ENCODE results near the gene TSHZ2. TPM values are rescaled to one million over a fixed set of nuclear protein-coding genes. Genes with fewer than 3 reads are reported as not detected.

TSHZ2 gene
- total and polyA plus RNA-seq, 3 donors from 2014 or later, result 13.0 to 41.9 (median 40.4) TPM

DNA sequence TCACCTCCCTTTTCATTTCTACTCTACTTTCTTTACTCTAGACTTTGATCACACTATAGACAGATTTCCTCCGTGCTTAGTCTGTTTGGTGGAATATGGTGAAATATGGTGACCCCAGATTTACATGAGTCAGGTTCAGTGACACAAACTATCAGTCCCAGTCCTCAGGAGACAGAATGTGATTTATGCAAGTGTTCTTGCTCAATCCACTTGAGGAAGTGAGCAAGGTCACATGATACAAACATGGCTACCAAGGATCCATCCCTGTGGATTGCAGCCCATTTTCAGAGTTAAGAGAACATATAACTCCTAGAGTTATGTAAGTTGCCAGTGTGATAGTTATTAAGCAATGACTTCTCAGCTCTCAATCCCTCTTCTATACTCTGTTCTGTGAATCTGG lies 23.7 kb upstream of the TSHZ2 start:
- Histone ChIP-seq H3K4me1 (no peaks in the 10 kb centered on the region), H3K36me3 (ENCODE audit: low read depth, missing control alignments) (no peaks in the 10 kb centered on the region), H3K9me3 (no peaks in the 10 kb centered on the region), H3K27ac (no peak overlapping the region), H3K4me3 (no peak overlapping the region), H3K27me3 (no peaks in the 10 kb centered on the region)
- 85 to 86% methylated on average over 1 of the region's 1 CpG for WGBS, 2 donors
- DNase-seq, result no peak
- TF ChIP-seq, protein P1, sequence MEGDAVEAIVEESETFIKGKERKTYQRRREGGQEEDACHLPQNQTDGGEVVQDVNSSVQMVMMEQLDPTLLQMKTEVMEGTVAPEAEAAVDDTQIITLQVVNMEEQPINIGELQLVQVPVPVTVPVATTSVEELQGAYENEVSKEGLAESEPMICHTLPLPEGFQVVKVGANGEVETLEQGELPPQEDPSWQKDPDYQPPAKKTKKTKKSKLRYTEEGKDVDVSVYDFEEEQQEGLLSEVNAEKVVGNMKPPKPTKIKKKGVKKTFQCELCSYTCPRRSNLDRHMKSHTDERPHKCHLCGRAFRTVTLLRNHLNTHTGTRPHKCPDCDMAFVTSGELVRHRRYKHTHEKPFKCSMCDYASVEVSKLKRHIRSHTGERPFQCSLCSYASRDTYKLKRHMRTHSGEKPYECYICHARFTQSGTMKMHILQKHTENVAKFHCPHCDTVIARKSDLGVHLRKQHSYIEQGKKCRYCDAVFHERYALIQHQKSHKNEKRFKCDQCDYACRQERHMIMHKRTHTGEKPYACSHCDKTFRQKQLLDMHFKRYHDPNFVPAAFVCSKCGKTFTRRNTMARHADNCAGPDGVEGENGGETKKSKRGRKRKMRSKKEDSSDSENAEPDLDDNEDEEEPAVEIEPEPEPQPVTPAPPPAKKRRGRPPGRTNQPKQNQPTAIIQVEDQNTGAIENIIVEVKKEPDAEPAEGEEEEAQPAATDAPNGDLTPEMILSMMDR (IDR thresholded peaks at IDR 0.05), result no peak
- TF ChIP-seq POLR2A (IDR thresholded peaks at IDR 0.05), result no peak
- intact Hi-C loops (cut with DNase I; ENCODE audit: low total_unique reads), result no loop called here

DNA sequence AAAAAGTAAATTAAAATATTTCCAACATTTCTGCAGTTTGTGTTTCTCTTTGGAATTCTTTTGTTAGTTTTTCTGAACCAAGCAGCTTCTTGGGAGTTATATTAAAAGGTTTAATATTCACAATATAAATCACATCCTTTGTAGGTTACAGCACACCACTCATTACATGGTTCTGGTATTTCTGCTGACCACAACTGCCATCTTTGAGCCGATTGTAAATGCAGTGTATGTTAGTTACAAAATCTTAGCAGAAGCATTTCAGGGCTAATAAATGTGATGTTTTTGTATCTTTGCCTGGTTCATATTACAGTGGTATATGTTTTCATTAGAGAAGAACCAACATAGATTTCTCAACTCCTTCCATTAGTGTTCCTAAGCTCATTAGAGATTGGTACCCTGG lies 19.1 kb upstream of the TSHZ2 start:
- H3K36me3 ChIP-seq (ENCODE audit: low read depth, missing control alignments), result no peaks in the 10 kb centered on the region
- no peaks in the 10 kb centered on the region for H3K9me3 ChIP-seq
- no peak overlapping the region for H3K4me3 ChIP-seq
- intact Hi-C loops (cut with DNase I; ENCODE audit: low total_unique reads), result no loop called here
- H3K27me3 ChIP-seq, result no peaks in the 10 kb centered on the region
- no peaks in the 10 kb centered on the region for H3K4me1 ChIP-seq
- H3K27ac ChIP-seq, result no peak overlapping the region
- 83 to 85% methylated on average over 1 of the region's 1 CpG for WGBS, 2 donors
- no peak for TF ChIP-seq POLR2A (IDR thresholded peaks at IDR 0.05)
- TF ChIP-seq, protein P1 (IDR thresholded peaks at IDR 0.05), result no peak
- no peak for DNase-seq

DNA sequence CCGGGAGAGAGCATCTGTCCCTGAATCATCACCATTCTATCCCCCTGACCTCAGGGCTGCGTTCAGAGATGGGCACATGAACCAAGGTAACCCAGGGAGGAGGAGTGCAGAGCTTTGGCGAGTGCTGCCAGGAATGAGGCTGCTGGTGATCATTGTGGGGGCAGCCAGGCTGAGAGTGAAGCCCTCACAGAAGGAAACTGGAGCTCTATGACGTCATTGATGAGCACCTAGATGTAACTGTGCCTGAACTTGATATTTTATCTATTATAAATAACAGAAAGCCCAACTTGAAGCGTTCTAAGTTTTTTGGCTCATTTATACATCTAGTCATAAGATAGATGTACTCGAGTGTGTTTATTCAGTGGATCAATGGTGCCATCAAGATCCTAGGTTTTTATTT lies 17.3 kb upstream of the TSHZ2 start:
- Histone ChIP-seq H3K27me3 (no peaks in the 10 kb centered on the region), H3K9me3 (no peaks in the 10 kb centered on the region), H3K4me1 (no peaks in the 10 kb centered on the region), H3K36me3 (ENCODE audit: low read depth, missing control alignments) (no peaks in the 10 kb centered on the region), H3K27ac (no peak overlapping the region), H3K4me3 (no peak overlapping the region)
- 68% methylated on average over 6 of the region's 6 CpGs for WGBS, 2 donors
- intact Hi-C loops (cut with DNase I; ENCODE audit: low total_unique reads), result no loop called here
- no peak for DNase-seq
- TF ChIP-seq, protein P1 (IDR thresholded peaks at IDR 0.05), result no peak
- no peak for TF ChIP-seq POLR2A (IDR thresholded peaks at IDR 0.05)

DNA sequence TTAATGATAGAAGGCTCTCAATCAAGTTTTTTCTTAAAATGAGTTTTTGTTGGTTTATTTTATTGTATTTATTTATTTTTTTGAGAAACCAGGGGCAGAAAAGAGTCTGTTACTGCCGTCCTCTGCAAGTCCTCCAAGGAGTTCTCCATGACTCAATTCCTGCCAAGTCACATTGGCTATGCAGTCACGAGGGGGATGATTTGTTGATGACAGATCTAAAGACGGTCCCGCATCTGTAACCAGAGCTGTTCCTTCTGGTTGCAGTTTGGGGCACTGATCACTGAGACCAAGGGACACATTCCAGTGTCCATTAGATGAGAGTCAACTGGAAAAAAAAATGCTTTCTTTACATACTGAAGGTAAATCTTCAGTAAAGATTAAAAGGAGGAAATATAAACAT lies 13.9 kb upstream of the TSHZ2 start:
- no peaks in the 10 kb centered on the region for H3K9me3 ChIP-seq
- no peak overlapping the region for H3K4me3 ChIP-seq
- TF ChIP-seq, protein P1 (IDR thresholded peaks at IDR 0.05), result no peak
- TF ChIP-seq POLR2A (IDR thresholded peaks at IDR 0.05), result no peak
- WGBS, 2 donors, result 84 to 85% methylated on average over 4 of the region's 4 CpGs
- intact Hi-C loops (cut with DNase I; ENCODE audit: low total_unique reads), result no loop called here
- H3K27ac ChIP-seq, result no peak overlapping the region
- H3K27me3 ChIP-seq, result no peaks in the 10 kb centered on the region
- no peaks in the 10 kb centered on the region for H3K36me3 ChIP-seq (ENCODE audit: low read depth, missing control alignments)
- H3K4me1 ChIP-seq, result no peaks in the 10 kb centered on the region
- DNase-seq, result no peak

DNA sequence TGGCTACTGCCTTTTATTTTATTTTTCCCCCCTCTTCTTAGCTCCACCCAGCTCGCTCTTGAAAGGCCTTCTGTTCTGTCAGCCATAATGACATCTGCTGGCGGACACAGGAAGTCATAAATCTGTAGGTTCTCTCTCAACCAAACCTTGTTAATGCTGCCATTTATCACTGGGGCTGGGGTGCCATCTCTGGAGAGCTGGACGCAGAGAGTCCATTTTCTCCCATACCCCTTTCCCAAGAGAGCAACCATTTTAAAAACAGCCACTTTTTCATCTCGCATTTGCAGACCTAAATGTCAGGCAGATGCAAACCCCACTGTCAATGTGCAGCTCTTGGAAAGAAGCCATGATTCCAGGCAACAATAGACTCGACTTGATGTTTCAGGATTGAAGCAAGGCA lies 13.0 kb upstream of the TSHZ2 start:
- Histone ChIP-seq H3K9me3 (no peaks in the 10 kb centered on the region), H3K4me3 (no peak overlapping the region), H3K27ac (no peak overlapping the region), H3K27me3 (no peaks in the 10 kb centered on the region), H3K4me1 (no peaks in the 10 kb centered on the region), H3K36me3 (ENCODE audit: low read depth, missing control alignments) (no peaks in the 10 kb centered on the region)
- no peak for TF ChIP-seq POLR2A (IDR thresholded peaks at IDR 0.05)
- TF ChIP-seq, protein P1 (IDR thresholded peaks at IDR 0.05), result no peak
- 43 to 45% methylated on average over 5 of the region's 5 CpGs for WGBS, 2 donors
- DNase-seq, result no peak
- intact Hi-C loops (cut with DNase I; ENCODE audit: low total_unique reads), result no loop called here

All from testis (tissue), 3 donors.